Uterus (tissue), 2 donors: Measurements from ENCODE around the gene SLC6A17.

Experiments used
- CTCF ChIP-seq, 4 experiments: fragments of 200-600 bp in 2 of 4; fragments of 450-650 bp in 2 of 4; sonication (generic) in 2 of 4; IDR thresholded peaks; one replicate each; pipeline ENCODE4 v1.5.1; 2016 to 2019; ENCODE audit warnings: antibody characterized with exemption in 4 of 4, mild to moderate bottlenecking in 2 of 4, moderate library complexity in 1 of 4
- POLR2A ChIP-seq, 2 donors: fragments of 450-650 bp; IDR thresholded peaks; one replicate each; pipeline ENCODE4 v1.6.1; 2016; ENCODE audit warnings: antibody characterized with exemption in 2 of 2, mild to moderate bottlenecking in 1 of 2, moderate library complexity in 1 of 2

GRCh38 chr1:110173466-110174105, 23.3 kb downstream of the SLC6A17 start:
- TF ChIP-seq CTCF (IDR thresholded peaks at IDR 0.05), result no peak
- TF ChIP-seq POLR2A (IDR thresholded peaks at IDR 0.05), result no peak
